Measurements from ENCODE around the gene FAM120A.
"Not testable (repeated sequence)": the region's sequence is repeated elsewhere in the genome, so short reads cannot be mapped to it uniquely, and the experiment has no call there.

FAM120A gene

GRCh38 chr9:93511228-93511627, 59.7 kb downstream of the FAM120A start:
- DNase-seq (ENCODE audit: low spot score), result peak; percentile 55

GRCh38 chr9:93512170-93512812, 60.8 kb downstream of the FAM120A start:
- DNase-seq (ENCODE audit: low spot score), result not testable (repeated sequence)

GRCh38 chr9:93513606-93514005, 62.1 kb downstream of the FAM120A start:
- no peak for DNase-seq (ENCODE audit: low spot score)

- no peak for DNase-seq (ENCODE audit: low spot score)
Observed at GRCh38 chr9:93517331-93517730, 65.8 kb downstream of the FAM120A start.

- DNase-seq (ENCODE audit: low spot score), result no peak
Observed at GRCh38 chr9:93520523-93520922, 69.0 kb downstream of the FAM120A start.

- DNase-seq (ENCODE audit: low spot score), result no peak
Observed at GRCh38 chr9:93522736-93523135, 71.3 kb downstream of the FAM120A start.

- DNase-seq (ENCODE audit: low spot score), result no peak
Observed at GRCh38 chr9:93523518-93524144, 72.1 kb downstream of the FAM120A start.

GRCh38 chr9:93525476-93525875, 74.0 kb downstream of the FAM120A start:
- DNase-seq (ENCODE audit: low spot score), result no peak

GRCh38 chr9:93531374-93531773, 79.9 kb downstream of the FAM120A start:
- DNase-seq (ENCODE audit: low spot score), result peak; percentile 91

- DNase-seq (ENCODE audit: low spot score), result no peak
Observed at GRCh38 chr9:93532141-93532540, 80.7 kb downstream of the FAM120A start.

- no peak for DNase-seq (ENCODE audit: low spot score)
Observed at GRCh38 chr9:93533863-93534262, 82.4 kb downstream of the FAM120A start.

- peak; percentile 81 for DNase-seq (ENCODE audit: low spot score)
Observed at GRCh38 chr9:93536167-93536566, 84.7 kb downstream of the FAM120A start.

- no peak for DNase-seq (ENCODE audit: low spot score)
Observed at GRCh38 chr9:93536874-93537273, 85.4 kb downstream of the FAM120A start.

GRCh38 chr9:93540305-93540704, 88.8 kb downstream of the FAM120A start:
- no peak for DNase-seq (ENCODE audit: low spot score)

- no peak for DNase-seq (ENCODE audit: low spot score)
Observed at GRCh38 chr9:93541005-93541404, 89.5 kb downstream of the FAM120A start.

GRCh38 chr9:93541581-93542349, 90.3 kb downstream of the FAM120A start:
- DNase-seq (ENCODE audit: low spot score), result peak; percentile 40

- DNase-seq (ENCODE audit: low spot score), result no peak
Observed at GRCh38 chr9:93543117-93543516, 91.6 kb downstream of the FAM120A start.

GRCh38 chr9:93546356-93546755, 94.9 kb downstream of the FAM120A start:
- no peak for DNase-seq (ENCODE audit: low spot score)

- no peak for DNase-seq (ENCODE audit: low spot score)
Observed at GRCh38 chr9:93549611-93550010, 98.1 kb downstream of the FAM120A start.

GRCh38 chr9:93552923-93553322, 101.4 kb downstream of the FAM120A start:
- DNase-seq (ENCODE audit: low spot score), result no peak

GRCh38 chr9:93555370-93555769, 103.9 kb downstream of the FAM120A start:
- DNase-seq (ENCODE audit: low spot score), result no peak

- DNase-seq (ENCODE audit: low spot score), result no peak
Observed at GRCh38 chr9:93557366-93558137, 106.1 kb downstream of the FAM120A start.

Data from cerebellar cortex (tissue), 1 donor.